GM12801 (cell line): ENCODE data around the gene CACNG5.

Source experiments
- CTCF ChIP-seq: IDR thresholded peaks from one replicate; pipeline ENCODE4 v1.5.1; 2011; ENCODE audit warnings: control low read depth; ENCODE audit not compliant: insufficient read length; ENCODE audit errors: extremely low read depth

The CACNG5 gene

DNA sequence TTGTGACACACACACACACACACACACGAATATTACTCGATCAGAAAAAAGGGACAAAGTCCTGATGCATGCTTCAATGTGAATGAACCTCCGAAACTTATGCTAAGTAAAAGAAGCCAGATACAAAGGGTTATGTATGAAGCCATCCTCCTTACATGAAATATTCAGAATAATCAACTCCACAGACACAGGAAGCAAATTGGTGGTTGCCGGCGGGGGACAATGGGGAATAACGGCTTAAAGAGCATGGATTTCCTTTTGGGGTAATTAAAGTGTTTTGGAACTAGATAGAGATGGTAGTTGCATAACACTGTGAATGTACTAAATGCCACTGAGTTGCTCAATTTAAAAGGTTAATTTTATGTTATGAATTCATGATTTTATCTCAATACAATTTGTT, 8.1 kb upstream of the CACNG5 start:
- no peak for TF ChIP-seq CTCF

DNA sequence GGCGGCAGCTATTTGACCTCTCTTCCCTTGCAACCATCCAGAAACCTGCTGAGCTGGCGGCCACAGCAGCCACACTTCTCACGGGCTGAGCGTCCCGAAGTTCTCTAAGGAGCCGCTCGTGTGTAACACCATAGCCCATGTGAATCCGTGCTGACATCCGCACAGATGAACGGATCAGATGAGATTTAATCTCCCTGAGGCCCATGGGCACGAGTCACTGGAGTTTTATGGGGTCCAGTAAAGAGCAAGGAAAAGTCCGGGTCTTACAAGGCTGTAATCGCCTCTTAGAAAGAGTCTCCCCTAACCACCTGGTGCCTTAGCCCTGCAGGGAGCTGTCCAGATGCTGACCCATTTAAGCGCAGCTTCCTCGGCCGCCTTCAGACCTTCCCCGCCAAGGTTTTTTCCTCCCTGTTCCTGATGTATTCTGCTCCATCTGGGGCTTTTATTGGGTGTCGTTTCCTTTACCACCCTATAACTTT, 5.5 kb upstream of the CACNG5 start:
- TF ChIP-seq CTCF, result no peak

- TF ChIP-seq CTCF, result no peak
Measured at GRCh38 chr17:66829883-66830282, 5.0 kb upstream of the CACNG5 start.

GRCh38 chr17:66830451-66830850, 4.5 kb upstream of the CACNG5 start:
- no peak for TF ChIP-seq CTCF

DNA sequence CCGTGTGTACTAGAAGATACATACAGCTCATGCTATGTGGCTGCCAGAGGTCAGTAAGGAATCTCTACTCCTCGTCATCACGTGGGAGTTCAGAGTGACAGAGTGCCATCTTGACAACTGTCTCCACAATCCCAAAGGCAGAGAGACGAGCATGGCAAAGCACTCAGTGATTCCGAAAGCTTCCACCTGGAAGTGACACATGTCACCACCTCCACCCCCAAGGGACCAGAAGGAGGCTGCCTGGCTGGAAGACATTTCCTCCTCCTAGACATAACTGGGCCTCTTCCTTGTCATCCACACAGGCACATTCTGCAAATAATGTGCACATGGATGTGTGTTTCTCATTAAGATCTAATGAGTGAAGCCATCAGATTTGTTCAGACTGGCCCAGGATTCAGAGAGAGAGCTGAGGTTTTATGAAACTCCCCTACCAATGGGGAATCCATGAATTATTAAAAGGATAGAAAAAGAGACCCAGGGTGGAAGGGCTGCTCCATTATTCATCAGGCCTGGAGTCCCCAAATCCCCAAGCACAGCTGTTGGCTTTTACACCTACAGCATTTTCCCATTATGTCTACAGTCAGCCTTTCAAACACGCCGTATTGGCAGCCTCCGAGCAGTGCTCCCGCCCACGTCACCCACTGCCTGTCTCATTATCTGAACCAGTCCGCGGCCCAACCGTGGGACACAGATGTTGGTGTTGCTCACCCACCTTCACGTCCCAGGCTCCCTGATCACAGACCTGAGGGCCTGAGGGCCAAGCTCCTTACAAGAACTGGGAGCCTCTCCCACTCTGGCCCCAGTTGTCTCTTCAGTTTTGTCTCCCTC, 3.3 kb upstream of the CACNG5 start:
- no peak for TF ChIP-seq CTCF

DNA sequence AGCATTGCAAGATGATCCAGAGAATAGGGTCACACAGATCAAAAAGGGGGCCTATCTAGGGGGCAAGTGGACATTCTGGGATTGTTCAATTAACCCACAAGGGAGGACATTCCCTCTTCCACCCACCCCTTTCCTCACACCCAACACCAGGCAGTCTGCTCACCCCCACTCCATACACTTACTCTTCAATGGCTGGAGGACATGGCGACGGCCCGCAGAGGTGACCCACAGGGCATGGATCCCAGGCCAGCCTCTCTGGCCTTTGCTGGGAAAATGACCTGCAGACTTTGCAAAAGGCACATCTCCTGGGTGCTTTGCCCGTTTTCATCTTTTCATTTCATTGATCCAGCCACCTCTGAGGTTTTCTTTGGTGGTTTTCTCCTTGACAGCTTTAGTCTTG, 1.7 kb upstream of the CACNG5 start:
- TF ChIP-seq CTCF, result no peak

GRCh38 chr17:66834426-66834918, 445 bp upstream of the CACNG5 start:
- TF ChIP-seq CTCF, result no peak
